ENCODE measurements around the gene SNAP25.
A peak's percentile ranks its signal among the peaks of the same experiment; 100 is the strongest.

SNAP25 gene

GRCh38 chr20:10217721-10218410, 764 bp upstream of the SNAP25 start:
- DNase-seq, result no peak

- peak; percentile 40 for DNase-seq
These were observed 792 bp downstream of the SNAP25 start for GRCh38 chr20:10219452-10219791.

DNA sequence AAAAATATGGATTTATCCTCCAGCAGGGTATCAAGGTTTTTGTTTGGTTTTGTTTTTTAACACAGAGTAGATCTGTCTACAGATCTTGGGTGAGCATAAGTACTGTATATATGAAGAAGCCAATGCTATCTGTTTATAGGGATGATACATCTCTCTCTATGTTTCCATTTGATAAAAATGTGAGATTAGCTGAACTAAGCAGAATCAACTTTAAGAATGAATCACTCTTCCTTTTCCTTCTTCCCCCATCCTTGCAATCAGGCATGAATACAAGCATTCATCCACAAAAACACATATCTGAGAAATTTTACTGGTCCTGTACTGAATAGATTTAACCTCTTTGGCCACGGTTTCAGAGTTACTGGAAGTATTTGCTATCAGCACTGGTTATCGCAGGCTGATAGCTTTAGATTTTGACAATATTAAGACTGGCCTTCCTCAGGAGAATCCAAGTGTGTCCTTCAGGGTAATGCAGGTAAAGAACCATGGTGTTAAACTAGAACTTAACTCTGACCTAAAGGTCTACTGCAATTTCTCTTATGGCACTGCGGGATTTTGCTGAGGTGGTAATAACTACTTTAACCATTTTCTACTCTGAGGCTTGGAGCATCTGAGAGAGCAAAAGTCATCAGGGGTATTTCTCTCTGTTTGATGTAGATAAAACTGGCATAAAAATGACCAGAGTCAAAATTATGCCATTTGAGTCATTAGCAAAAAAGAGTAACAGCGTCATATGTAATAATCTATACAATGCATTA, 1.5 kb downstream of the SNAP25 start:
- DNase-seq, result no peak

DNA sequence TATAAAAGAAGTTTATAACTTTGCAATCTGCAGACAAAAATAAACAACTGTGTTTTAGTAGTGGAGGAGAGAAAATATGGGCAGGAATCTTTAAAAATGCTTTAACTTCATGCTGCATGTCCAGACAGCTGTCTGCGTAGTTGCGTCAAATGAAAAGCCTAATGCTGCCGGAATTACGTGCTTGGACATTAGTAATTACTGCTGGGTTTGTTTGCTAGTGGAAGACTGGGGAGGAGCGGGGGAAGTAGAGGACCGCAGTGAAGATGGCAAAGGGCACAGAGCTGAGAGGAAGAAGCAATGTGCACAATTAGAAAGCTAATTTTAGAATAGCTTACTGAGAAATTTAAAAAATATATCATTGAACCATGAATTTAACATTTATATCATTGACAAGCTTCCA, 2.4 kb downstream of the SNAP25 start:
- DNase-seq, result no peak

DNA sequence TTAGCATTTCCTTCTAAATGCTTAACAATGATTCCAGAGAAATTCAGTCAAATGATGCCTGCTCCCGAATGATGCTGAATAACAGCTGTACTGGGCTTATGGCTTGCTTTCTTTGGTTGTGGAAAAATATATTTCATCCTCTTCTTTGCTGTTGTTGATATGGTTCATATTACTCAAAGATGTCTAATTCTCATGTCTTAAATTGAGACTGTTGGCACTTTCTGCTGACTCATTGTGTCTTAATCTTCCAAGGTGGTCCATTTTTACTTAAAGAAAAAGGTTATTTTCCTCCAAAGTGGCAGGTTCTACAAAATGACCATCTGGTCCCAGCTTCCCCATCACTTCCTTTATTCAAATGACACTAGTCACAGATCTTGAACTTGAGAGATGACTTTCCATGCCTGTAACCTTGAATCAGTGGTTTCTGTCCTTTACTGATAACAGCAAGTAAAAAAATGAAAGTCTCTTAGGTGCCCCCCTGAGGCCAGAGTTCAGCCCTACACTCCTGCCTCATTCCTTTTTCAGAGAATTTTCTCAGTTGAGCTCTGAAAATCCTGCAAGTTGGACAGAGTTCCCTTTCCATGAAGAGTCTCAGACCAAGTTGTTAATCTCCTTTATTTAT, 6.9 kb downstream of the SNAP25 start:
- DNase-seq, result no peak

GRCh38 chr20:10228330-10228729, 9.7 kb downstream of the SNAP25 start:
- no peak for DNase-seq

GRCh38 chr20:10231290-10231689, 12.7 kb downstream of the SNAP25 start:
- DNase-seq, result no peak

- DNase-seq, result no peak
These were observed 18.2 kb downstream of the SNAP25 start for GRCh38 chr20:10236540-10237533.

DNA sequence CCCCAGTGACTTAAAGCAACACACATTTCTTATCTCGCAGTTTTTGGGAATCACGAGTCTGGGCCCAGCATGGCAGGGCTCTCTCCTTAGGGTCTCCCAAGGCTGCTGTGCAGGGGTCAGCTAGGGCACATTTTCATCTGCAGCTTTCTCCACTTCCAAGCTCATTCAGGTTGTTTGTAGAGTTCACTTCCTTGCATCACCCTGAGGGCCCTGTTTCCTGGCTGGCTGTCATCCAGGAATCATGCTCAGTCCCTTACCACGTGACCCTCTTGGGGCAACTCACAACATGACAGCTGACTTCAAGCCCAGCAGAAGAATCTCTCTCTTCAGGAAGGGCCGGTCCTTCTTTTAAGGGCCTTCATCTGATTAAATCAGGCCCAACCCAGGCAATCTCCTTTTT, 21.3 kb downstream of the SNAP25 start:
- DNase-seq, result no peak

GRCh38 chr20:10240655-10241054, 22.0 kb downstream of the SNAP25 start:
- DNase-seq, result no peak

DNA sequence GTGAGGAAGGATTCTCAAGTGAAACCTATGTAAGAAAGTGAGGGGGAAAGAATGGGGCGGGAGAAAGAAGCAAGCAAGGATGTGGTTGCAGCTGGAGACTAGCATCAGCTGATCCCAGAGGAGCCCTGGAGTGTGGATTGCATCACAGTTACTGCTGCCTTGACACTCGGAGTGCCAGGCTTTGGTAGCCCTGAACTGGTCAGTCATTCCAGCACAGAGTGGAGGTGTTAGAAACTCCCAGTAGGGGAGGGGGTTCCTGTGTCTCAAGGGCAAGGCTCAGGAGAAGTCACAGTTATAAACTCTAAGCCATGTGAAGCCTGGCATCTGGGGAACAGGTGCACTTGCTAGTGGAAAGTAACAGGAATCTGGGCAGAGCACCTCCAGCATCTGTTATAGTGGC, 23.5 kb downstream of the SNAP25 start:
- no peak for DNase-seq

- no peak for DNase-seq
These were observed 28.8 kb downstream of the SNAP25 start for GRCh38 chr20:10247440-10247839.

- DNase-seq, result no peak
These were observed 30.6 kb downstream of the SNAP25 start for GRCh38 chr20:10249048-10249770.

DNA sequence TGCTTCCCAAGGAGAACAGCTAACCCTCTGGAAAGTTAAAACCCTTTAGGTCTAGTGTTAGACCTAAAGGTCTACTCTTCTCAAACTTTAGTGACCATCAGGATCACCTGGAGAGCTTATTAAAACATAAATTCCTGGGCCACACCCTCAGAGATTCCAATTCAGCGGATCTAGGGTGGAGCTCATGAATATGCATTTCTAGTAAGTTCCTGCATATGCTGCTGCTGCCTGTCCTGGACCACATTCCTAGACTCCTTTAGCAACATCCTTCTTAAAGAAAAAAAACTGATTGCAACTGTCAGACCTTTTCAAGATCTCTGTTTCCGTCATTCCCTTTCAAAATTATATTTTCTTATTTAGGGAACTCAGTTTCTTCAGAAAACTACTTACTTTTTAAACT, 31.2 kb downstream of the SNAP25 start:
- DNase-seq, result no peak

DNA sequence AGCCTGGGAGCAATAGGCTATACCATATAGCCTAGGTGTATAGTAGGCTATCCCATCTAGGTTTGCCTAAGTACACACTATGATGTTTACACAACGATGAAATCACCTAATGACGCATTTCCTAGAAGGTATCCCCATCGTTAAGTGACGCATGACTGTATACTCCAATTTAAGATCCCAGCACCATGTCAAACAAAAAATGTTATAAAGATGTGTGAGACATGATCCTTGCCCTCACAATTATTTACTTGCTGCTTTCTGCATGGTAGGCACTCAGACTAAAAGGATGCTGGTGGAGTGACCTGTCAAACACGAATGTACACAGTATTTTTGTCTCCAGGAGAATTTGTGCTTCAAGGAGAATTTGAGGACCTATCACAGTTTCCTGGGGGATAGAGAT, 32.3 kb downstream of the SNAP25 start:
- no peak for DNase-seq

DNA sequence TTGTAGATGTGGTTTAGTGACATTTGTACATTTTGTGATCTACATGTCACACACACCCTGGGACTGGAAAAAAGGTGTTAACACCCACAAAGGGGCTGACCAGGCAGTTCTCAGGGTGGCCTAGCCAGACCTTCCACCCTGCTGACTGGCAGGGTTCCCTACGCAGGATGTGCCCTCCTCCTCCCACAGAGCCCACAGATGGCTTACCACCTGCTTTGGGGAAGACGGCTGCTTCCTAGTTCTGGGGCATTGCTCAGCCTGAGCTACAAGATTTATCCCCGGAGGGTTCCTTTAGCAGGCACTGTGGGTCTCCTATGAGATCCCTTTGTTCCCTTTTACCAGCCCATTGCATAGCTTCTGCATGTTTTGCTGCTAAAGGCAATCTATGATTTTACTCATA, 35.1 kb downstream of the SNAP25 start:
- DNase-seq, result no peak

DNA sequence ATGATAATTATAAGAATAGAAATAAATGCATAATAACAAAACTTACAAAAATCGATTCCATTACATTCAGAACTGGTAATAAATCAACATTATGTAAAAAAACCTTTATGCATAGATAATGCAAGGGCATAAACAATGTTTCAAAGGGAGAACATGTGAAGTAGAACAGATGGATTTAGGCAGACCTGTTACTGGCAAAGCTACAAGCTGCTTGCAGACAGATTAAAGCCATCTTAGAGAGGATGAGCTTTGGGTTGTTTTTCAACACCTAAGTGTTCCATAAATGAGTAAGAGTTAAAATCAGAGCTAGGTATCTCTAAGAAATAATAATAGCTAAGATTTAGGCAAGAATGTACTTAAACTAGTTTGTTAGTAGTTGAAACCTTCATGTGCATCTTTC, 37.2 kb downstream of the SNAP25 start:
- no peak for DNase-seq

- DNase-seq, result no peak
These were observed 40.5 kb downstream of the SNAP25 start for GRCh38 chr20:10259166-10259565.

DNA sequence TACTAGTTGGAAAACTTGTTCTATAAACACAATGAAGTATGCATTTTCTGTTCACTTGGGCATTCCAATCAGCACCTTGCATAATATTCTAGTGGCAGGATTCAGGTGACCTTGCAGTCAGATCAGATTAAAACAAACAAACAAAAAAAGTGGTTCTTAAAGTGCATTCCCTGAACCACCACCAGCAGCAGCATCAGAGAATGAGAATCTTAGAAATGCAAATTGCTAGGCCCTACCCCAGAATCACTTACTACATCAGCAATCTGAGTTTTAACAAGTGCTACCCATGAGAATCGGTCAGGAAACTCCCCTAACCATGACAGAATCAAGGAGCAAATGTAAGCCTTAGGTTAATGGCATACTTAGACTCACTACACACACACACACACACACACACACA, 41.7 kb downstream of the SNAP25 start:
- DNase-seq, result no peak

DNA sequence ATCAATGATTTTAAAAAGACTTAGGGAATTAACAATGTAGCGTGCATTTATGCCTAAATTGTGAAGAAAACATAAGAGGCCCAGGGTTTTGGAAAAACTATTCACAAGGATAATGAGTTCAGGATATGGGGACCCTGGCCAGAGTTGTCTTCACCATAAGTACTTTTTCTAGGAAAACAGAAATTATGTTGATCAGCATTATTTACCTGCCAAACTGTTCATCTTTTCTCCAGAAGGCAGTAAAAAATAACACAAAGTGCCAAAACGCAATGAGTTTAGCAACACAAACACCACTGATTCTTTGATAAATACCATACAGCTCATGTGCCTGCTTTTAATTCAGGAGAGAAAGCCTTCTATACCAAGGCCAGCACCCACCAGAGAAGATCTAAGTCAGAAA, 43.1 kb downstream of the SNAP25 start:
- no peak for DNase-seq

DNA sequence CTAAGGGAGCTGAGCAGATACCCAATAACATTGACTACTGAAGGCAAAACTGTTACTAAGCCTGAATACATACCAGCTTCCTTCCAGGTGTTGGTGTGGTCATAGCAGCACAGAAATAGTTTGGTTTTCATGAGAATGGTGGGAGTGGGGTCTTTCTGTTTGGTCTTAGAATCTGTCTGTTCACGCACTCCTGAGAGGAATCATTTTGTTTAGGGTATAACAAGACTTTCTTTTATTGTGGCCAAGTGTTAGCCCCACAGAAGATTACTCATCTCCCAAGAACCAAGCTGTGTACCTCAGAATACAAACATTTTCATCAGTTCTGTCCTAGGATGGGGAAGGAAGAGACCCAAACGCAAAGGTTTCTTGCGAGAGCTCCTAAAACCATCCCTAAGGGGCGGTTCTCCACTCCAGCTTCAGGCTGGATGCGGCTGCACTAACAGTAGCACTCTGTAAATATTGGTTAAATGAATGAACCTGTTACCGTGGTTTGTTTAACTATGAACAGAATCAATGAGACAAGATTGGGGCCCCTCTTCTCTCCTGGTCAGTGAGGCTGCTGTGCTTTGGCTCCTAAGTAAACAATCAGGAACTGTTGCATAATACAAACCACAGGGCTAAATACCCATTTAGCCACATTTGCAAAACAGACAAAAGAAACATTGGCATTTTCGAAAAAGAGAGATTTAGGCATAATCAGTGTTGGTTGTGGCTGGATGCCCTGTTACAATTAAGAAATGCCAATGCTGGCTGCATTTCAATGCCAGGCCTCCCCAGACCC, 44.9 kb downstream of the SNAP25 start:
- no peak for DNase-seq

DNA sequence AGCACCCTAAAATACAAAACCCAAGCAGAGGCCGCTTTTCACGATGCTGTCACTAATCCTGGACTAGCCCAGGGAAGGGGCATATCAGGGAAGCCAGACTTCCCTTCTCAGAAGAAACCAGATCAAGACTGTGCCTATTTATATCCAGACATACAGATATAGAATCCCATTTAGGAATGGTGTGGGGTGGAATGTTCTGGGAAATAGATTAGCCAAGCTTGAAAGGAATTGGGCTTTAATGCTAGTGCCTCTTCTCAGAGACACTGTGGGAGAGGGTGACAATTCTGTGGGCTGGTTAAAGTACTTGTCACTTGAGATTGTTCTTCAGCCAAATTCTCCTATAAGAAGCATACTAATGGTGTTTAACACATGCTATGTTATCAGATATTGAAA, 45.5 kb downstream of the SNAP25 start:
- DNase-seq, result no peak
